Tibial artery (tissue), 4 donors: Measurements from ENCODE around the gene PLXNA2.

ENCODE experiments used
- DNase-seq, 2 donors: peaks; one replicate each; pipeline ENCODE4 v3.0.0-alpha.2; 2019
- H3K27ac ChIP-seq, 2 donors: fragments of 200-600 bp; sonication (generic) in 1 of 2; 1 replicate in 1 of 2; 2 replicates in 1 of 2; pipeline ENCODE4 v1.5.1; 2018 to 2019; ENCODE audit warnings: mild to moderate bottlenecking in 1 of 2
- H3K27me3 ChIP-seq, 2 donors: fragments of 200-600 bp; sonication (generic) in 1 of 2; one replicate each; pipeline versions ENCODE4 v1.5.1 to v1.6.0; 2016 to 2019
- H3K36me3 ChIP-seq, 3 donors: fragments of 200-600 bp; sonication (generic) in 2 of 3; one replicate each; pipeline ENCODE4 v1.5.1; 2016 to 2019; ENCODE audit warnings: mild to moderate bottlenecking in 2 of 3
- H3K4me1 ChIP-seq, 4 donors: fragments of 200-600 bp; sonication (generic) in 2 of 4; 1 replicate in 3 of 4; 2 replicates in 1 of 4; pipeline ENCODE4 v1.5.1; 2016 to 2019
- H3K4me3 ChIP-seq, 2 donors: fragments of 200-600 bp; sonication (generic) in 1 of 2; 1 replicate in 1 of 2; 2 replicates in 1 of 2; pipeline ENCODE4 v1.5.1; 2018 to 2019; ENCODE audit warnings: mild to moderate bottlenecking in 2 of 2
- H3K9me3 ChIP-seq, 3 donors: fragments of 200-600 bp; sonication (generic) in 1 of 3; one replicate each; pipeline ENCODE4 v1.5.1; 2016 to 2019
- CTCF ChIP-seq, 2 experiments: fragments of 200-600 bp in 1 of 2; fragments of 450-650 bp in 1 of 2; IDR thresholded peaks; one replicate each; pipeline ENCODE4 v1.5.1; 2017 to 2019; ENCODE audit warnings: antibody characterized with exemption in 2 of 2, mild to moderate bottlenecking in 1 of 2, moderate library complexity in 1 of 2
- intact Hi-C: fragments of 100-400 bp; cut with DNase I; formaldehyde crosslinking; loops from one replicate; pipeline ENCODE4 v1.15.0; 2023; ENCODE audit warnings: low total_unique reads

PLXNA2 gene

GRCh38 chr1:208206092-208206698 is 38.0 kb downstream of the PLXNA2 start:
- Histone ChIP-seq H3K27me3 (no peaks in the 10 kb centered on the region), H3K9me3 (no peaks in the 10 kb centered on the region), H3K36me3 (no peaks in the 10 kb centered on the region), H3K4me3 (no peak overlapping the region), H3K27ac (peak overlapping the region; percentile 76 to 78), H3K4me1 (peaks cover 0 to 85% (median 75%) of the 10 kb centered on the region in 4 donors)
- no peak for DNase-seq
- TF ChIP-seq CTCF (IDR thresholded peaks at IDR 0.05) = no peak
- intact Hi-C loops = no loop called here

DNA sequence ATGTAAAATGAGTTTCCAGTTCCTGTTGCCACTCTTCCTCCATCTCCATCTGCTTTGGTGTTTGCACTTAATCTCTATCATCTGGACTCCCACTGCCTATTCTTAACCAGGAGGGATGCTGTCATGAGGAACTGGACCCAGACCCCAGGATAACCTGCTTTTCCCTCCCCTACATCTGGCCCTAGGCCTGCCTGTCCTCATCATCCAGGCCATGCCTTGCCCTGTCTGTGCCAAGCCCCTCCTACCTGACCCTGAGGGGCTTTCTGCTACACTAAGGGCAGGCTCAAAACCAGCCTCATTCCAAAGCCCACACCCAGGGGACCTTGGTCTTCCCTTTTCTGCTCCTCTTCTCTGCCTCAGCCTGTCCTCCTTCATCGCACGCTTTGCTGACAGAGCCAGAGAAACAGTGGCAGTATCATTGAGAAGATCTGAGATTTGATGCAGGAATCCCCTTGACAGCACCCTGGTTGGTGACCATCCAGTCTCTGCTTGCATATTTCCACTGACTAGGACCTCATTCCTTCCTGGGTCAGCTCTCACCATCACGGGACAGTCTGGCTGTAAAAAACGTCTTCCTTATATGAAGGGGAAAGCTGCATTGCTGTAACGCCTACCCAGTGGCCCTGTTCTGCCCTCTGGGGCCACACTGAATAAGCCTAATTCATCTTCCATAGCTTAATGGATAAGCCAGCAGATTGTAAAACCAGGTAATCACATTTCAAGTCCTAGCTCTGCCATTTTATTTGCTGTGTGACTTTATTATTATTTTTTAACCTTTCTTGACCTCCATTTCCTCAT is 38.8 kb downstream of the PLXNA2 start:
- Histone ChIP-seq H3K27me3 (no peaks in the 10 kb centered on the region), H3K9me3 (no peaks in the 10 kb centered on the region), H3K4me3 (no peak overlapping the region), H3K4me1 (peaks cover 0 to 93% (median 80%) of the 10 kb centered on the region in 4 donors), H3K27ac (peak overlapping the region; percentile 76 to 78), H3K36me3 (no peaks in the 10 kb centered on the region)
- no peak for DNase-seq
- TF ChIP-seq CTCF (IDR thresholded peaks at IDR 0.05) = no peak
- intact Hi-C loops = no loop called here

DNA sequence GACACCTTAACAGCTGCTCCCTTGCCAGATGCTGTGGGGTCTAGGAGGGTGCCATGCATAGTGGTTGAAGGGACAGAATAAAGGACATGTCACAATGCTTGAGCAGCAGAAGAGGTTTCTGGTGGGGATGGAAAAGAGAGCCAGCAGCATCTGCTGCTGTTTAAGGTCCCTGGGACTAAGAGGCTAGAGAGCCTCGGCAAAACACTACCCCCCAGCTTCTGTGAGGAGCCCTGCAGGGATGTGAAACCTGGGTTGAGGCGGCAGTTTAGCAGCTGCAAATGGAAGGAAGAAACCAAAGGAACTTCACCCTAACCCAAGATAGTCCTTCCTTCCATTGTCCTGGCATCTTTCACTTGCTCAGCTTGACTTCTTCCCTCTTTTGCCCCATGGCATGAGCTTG is 39.4 kb downstream of the PLXNA2 start:
- Histone ChIP-seq H3K4me3 (no peak overlapping the region), H3K4me1 (peaks cover 0 to 95% (median 80%) of the 10 kb centered on the region in 4 donors), H3K27ac (peak overlapping the region; percentile 76 to 78), H3K36me3 (no peaks in the 10 kb centered on the region), H3K9me3 (no peaks in the 10 kb centered on the region), H3K27me3 (no peaks in the 10 kb centered on the region)
- DNase-seq = no peak
- no peak for TF ChIP-seq CTCF (IDR thresholded peaks at IDR 0.05)
- intact Hi-C loops = loop anchor here (5.0 kb wide), 1 partner anchor 38 kb away; the partner anchor contains the start of gene PLXNA2

GRCh38 chr1:208203848-208204609 is 40.2 kb downstream of the PLXNA2 start:
- Histone ChIP-seq H3K4me3 (no peak overlapping the region), H3K27me3 (no peaks in the 10 kb centered on the region), H3K9me3 (no peaks in the 10 kb centered on the region), H3K36me3 (no peaks in the 10 kb centered on the region), H3K4me1 (peaks cover 0 to 88% (median 75%) of the 10 kb centered on the region in 4 donors), H3K27ac (peak overlapping the region; percentile 76 to 78)
- TF ChIP-seq CTCF (IDR thresholded peaks at IDR 0.05) = no peak
- DNase-seq = no peak
- intact Hi-C loops = loop anchor here (5.0 kb wide), 1 partner anchor 38 kb away; the partner anchor contains the start of gene PLXNA2

DNA sequence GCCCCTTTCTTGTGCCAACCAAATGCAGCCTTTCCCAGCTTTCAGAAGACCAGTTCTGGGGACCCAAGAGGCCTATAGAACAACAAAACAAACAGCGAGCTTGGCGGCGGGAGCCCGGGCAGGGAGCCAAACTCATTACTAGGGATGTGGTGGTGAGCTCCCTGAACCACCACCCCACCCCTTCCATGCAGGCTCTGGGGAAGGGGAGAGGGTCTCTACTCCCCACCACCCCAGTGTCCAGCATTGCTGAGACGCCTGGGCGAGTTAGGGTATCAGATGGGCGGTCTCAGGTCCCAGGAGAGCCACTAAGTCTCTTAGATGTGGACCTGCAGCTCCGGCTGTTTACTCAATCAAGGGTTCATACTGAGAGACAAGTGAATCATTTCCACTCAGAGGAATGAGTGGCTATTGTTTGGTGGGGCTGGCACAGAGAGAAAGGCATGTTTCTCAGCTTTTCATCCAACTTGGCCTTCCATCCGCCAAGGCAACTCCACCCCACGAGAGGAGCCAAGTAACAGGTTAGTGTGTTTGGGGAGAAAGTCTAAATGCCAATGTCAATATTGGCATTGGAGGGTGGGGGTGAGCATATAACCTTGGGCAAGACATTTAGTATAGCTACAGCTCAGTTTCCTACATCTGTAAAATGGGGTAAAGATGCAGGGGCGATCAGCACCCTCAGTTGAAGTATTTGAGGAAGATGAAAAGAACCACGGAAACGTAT is 40.9 kb downstream of the PLXNA2 start:
- H3K27ac ChIP-seq = peak overlapping the region; percentile 76 to 78
- no peaks in the 10 kb centered on the region for H3K27me3 ChIP-seq
- no peaks in the 10 kb centered on the region for H3K9me3 ChIP-seq
- intact Hi-C loops = loop anchor here (5.0 kb wide), 1 partner anchor 39 kb away; the partner anchor contains the start of gene PLXNA2
- no peak for TF ChIP-seq CTCF (IDR thresholded peaks at IDR 0.05)
- H3K4me1 ChIP-seq = peaks cover 0 to 80% (median 68%) of the 10 kb centered on the region in 4 donors
- DNase-seq = no peak
- peaks cover 0 to 3% (median 0%) of the 10 kb centered on the region in 3 donors for H3K36me3 ChIP-seq
- H3K4me3 ChIP-seq = no peak overlapping the region
